Kidney capillary endothelial cell (primary cell): ENCODE results near the gene PGAP6.
"Not testable (repeated sequence)": the region's sequence is repeated elsewhere in the genome, so short reads cannot be mapped to it uniquely, and the experiment has no call there.

Source experiments
- DNase-seq: peaks from one replicate; pipeline ENCODE4 v3.0.0-alpha.2; 2018; ENCODE audit warnings: low spot score

The PGAP6 gene

DNA sequence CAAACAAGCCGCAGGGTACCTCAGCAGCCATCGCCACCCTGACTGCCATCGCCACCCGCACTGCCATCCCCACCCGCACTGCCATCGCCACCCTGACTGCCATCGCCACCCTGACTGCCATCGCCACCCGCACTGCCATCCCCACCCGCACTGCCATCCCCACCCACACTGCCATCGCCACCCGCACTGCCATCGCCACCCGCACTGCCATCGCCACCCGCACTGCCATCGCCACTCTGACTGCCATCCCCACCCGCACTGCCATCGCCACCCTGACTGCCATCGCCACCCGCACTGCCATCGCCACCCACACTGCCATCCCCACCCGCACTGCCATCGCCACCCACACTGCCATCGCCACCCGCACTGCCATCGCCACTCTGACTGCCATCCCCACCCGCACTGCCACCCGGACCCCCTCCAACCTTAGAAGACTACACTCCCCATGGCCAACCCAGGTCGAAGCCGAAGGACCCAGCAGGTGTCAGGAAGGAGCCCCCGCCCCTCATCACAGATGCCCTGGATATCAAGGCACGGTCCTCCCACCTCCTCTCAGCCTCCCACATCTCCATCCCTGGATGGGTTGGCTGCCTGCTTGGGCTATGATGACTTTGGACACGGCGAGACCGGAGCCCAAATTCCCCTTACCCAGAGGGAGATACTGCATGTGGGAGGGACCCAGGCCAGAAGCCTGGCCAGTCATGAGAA lies 3.5 kb downstream of the PGAP6 start:
- DNase-seq = not testable (repeated sequence)

DNA sequence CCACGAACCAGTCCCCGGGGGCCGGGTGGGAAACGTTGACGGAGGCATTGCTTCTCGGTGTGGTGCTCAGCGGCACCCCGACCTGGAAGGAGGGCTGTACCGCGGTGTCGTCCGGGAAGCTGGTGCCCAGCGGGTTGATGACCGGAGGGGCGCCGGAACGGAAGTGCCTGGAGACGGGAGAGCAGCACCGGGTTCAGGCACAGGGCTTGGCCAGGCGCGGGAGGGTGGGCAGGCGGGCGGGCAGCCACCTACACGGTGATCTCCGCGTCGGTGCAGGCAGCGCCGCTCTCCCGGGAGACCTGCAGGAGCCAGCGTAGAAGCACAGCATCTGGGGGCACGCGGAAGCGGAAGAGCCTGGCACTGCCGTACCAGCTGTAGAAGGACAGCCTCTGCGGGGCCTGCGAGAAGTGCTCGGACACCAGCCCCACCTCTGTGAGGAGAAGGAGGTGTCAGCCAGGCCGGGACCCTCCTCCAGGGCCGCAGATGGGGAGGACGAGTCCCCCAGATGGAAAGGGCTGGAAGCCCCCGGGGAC lies 4.3 kb downstream of the PGAP6 start:
- DNase-seq = no peak

DNA sequence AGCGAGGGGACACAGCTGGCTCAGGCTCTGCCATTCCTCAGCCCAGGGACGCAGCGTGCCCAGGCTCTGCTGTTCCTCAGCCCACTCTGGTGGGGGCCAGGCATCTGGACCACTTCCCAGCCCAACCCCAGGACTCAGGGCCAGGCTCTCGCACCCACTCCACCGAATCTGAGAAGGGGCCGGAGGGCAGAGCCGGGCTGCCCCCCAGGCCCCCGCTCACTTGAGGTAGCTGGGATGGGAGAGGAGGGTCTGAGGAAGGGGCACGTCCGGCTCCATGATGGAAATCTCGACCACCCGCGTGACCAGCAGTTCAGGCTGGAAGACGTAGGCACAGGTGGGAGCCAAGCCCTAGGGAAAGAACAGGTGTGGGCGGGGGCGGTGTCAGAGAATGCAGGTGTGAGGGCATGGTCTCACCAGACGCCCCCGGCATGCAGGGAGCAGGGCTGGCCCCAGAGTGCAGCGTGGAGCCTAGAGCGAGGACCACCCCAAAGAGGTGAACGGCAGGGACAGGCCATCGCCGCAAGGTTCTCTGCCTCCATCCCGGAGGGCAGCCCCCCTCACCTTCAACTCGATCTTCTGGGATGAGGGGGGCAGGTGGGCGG lies 4.9 kb downstream of the PGAP6 start:
- DNase-seq = no peak

DNA sequence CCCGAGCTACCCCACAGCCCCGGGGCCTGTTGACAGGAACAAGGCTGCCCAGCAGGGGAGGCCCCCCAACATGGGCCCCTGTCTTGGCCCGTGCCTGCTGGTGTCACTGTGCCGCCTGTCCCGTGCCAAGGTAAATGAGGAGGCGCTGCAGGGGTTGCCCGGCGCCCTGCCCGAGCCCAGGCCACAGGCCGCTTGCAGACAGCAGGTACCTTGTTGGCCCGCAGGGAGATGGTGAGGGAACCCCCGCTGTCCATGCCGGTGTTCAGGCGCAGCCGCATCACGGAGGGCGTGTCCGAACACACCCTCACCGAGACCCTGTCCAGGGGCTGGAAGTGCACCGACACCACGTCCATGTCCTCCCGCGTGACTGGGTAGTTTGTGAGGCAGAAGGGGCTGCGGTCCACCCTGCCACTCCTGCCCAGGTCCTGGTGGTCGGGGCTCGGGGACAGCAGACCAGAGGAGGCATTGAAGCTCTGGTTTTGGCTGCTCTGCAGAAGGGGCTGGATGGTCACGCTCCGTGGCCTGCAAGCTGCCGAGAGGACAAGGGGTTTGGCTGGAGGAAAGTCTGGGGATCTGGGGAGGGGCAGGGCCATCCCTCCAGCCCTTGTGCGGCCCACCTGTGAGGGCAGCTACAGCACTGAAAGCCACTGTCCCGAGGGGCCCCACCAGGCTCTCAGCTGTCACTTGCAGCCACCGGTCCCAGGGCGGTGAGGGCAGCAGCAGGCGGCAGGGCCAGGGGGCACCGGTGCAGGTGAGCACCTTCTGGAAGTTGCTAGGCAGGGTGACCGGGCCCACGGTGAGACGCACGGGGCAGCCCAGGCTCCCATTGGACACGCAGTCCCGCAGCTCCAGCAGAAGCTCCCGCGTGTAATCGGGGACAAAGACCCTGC lies 5.6 kb downstream of the PGAP6 start:
- no peak for DNase-seq

DNA sequence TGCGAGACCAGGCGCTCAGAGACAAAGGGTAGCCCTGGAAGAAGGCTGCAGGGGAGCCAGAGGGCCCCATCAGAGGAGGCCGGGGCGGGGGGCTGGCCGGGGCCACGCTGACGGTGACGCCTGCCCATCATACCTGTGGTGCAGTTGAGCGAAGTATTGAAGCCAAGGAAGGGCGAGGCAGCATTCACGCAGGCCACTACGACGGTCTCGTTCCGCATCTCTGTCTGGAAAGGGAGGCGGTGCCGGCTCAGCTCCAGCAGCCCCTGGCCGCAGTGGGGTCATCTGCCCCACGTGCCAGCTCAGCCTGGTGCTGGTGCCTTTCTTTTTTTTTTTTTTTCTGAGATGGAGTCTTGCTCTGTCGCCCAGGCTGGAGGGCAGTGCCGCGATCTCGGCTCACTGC lies 6.6 kb downstream of the PGAP6 start:
- DNase-seq = no peak

DNA sequence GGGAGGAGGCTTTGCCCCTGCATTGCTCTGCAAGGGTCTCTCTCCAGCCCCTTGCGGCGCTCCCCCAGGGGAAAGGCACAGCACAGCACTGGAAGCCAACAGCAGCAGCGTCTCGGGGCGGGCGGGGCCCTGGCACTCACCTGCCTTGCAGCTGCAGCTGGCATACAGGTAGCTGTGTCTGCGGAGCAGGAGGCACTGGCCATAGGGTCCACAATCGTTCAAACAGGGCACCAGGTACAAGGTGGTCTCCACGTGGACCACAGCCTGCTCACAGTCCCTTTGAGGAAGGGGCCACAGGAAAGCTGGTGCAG lies 7.2 kb downstream of the PGAP6 start:
- no peak for DNase-seq

DNA sequence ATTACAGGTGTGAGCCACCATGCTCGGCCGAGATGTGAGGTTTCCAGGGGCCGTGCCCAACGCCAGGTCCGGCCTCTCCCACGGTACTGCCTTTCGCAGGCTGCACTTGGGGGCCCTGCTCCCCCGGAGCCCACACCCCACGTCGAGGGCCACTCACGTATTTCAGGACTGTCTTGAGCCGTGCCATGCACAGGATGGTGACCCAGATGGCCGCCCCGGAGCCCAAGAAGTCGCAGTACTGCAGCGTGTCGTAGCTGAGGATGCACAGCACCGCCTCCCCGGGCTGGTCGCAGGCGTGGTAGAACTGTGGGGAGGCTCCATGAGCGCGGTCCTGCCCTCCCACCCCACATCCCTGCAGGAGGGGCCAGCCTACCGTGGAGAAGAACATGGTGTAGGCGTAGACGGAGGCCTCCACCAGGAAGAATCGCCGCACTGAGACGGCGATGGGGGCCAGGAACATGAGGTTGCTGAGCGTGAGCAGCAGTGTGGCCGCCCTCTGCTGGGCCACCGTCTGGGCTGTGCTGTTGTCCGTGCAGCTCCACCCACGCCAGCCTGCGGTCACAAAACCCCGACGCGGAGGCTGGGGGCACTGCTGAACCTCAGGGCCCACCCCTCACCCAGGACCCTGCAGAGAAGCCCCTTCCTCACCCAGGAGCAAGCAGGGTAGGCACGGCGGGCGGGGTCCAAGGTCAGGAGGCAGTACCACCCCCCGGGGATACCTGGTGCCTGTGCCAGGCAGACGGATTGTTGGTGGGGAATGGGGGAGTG lies 7.7 kb downstream of the PGAP6 start:
- no peak for DNase-seq

DNA sequence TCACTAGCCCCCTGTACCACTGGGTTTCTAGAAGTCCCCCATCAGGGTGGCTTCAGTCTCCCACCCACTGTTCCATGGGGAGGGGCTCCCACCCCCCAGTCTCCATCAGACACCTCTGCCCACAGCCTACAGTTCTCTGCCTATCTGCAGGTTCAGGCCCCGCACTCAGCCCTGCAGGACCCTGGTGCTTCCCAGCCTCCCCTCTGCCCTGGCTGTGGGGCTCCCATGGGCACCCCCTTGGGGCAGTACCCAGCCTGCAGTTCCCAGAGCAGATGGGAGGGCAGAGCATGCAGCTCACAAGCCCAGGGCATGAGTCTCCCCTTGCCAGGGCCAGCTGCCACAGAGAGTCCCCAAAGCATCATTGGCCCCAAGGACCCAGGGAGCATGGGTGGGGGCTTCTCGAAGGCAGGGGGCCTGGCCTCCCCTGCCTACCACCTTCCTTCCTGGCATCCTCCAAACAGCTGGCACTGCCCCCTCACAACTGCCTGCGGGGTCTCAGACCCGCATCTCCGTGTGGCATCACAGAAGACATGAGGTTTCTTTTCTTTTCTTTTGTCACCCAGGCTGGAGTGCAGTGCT lies 8.7 kb downstream of the PGAP6 start:
- no peak for DNase-seq

DNA sequence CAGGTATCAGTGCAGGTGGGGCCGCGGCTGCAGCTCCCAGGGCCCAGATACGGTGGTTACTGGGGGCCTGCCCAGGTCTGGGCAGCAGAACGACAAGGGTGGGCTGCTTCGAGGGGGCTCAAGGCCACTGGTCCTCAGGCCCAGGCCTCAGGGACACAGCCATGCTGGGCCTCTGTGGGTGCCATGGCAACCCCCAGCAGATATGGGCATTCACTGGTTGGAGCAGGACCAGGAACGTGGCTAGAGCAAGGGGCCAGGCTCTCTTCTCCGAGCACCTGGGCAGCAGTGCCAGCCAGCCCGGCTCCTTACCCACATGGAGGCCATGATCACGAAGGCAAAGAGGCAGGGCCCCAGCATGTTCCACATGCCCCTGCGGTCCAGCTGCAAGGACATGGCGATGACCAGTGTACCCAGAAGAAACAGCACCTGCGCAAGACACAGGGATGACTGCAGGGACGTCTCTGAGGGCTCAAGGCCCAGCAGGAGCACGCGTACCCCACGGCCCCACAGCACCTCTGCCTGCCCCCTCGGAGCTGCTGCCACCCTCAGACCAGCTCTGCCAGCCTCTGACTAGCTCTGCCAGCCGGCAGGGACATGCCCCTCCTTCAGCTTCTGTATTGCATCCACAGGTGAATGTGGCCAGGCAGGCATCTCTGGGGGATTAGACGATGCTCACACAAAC lies 9.3 kb downstream of the PGAP6 start:
- no peak for DNase-seq

DNA sequence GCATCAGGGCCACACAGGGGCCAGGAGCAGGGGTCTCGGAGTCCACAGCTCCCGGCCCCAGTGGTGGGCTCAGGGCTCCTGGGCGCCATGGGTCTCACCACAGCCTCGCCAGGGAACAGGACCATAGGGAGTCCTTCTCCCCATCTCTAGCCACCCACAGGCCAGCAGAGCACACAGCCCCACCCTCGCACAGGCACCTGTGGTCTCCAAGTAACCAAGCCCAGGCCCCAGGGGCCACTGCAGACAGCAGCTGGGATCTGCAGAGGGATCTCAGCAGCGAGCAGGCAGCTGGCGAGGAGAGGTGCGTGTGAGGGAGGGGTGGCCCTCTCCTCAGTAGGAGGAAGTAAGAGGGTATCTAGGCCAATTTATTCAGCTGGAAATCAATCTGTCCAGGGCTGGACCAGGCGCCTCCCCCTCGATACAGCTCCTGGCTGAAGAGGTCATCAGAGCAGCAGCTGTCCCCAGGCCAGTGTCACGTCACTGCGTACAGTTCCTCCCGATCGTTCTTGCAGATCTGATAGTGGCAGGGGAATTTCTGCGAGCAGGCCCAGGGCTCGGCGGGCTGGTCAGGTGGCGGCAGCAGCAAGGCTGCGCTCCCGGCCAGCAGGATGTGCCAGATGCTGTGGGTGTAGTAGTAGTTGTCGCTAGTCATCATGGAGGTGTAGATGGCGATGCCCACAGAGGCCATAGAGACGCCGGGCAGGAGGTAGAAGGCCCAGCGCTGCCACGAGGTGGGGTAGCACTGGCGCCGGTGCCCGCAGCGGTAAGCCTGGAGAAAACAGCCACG lies 10.1 kb downstream of the PGAP6 start:
- no peak for DNase-seq

DNA sequence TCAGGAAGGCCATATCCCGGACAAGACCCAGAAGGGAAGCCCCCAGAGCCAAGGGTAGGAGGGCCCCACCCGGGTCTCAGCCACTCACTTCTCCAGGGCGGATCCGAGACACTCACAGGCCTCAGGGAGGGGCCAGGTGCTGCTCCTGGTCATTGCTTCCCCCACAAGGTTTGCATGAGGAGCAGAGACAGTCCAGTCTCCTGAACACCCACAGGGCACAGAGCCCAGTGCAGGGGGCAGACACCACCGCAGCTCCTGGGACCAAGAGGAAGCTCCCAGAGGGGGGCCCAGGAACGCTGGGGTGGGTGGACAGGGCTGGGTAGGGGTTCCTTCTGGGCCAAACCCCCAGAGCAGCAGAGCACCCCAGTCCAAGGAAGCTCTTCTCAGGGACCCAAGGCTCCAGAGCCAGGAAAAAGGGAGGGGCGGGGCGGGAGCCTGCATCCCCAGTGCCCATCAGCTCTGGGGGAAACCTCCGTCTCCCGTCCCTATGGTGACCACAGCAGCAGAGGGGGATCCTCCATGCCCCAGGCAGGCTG lies 10.7 kb downstream of the PGAP6 start:
- DNase-seq = no peak

DNA sequence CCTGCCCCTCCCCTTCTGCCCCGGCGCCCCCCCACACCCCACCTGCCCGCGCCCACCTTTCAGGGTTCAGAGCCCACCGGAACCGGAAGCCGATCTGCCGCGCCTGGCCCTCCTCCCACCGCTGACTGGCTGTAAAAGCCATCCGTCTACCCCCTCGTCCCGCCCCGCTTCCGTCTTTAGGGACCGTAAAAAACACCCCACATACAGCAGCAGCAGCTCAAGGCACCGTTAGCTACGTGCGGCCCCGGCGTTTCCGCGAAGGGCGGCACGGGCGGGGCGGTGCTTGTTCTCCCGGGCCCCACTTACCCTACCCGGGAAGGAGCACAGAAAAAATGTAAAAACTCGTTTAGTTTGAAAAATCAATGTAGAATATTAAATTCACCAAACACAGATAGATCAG lies 11.3 kb downstream of the PGAP6 start, which contains the start of gene MRPL28:
Gene MRPL28 (minus strand): TSS at position 96 of the 400 bp plus-strand sequence. CDS start 320 bp downstream, outside the sequence.
- peak; percentile 89 for DNase-seq

DNA sequence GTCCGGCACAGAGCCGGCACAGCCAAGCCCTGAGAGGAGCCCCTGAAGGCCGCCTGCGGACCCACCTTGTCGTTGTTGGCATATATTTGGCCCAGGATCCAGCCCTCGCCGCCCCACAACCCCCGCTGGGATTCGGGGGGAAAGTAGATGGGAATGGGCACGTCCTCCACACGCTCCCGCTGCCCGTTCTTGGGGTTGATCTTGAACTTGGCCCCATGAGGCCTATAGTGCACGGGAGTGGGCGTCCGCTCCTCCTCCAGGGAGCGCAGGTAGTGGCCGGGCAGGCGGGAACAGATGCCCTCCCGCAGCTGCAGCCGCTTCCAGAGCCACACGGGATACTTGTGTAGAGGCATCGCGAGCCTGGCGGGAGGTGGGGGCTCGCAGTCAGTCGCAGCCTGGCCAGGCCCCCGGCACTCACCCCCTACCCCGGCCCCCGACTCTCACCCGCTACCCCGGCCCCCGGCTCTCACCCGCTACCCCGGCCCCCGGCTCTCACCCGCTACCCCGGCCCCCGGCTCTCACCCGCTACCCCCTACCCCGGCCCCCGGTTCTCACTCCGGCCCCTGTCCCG lies 11.8 kb downstream of the PGAP6 start:
- no peak for DNase-seq

DNA sequence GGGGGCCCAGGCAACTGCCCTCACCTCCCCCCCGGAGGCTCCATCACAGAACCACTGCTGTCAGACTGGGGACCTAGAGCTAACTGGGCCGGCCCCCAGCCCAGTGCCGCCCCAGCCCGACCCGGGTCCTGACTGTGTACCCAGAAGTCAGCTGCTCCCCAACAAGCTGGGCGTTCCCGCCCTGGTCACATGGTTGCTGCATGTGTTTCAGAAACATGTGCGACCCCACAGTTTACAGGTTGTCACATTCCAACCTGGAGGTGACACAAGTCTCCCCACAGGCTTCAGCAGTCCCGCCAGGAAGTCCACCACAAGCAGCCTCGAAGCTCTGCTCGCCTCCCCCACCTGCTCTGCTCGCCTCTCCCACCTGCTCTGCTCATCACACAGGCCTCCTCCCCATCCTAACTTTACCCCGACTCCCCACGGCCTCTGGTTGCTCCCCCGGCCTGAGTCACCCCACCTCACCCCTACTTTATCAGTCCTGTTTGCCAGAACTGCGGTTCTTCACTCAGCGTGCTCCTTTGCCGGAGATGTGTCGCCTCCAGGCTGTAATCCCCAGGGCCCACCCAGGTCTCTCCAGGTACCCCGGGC lies 12.4 kb downstream of the PGAP6 start:
- no peak for DNase-seq

DNA sequence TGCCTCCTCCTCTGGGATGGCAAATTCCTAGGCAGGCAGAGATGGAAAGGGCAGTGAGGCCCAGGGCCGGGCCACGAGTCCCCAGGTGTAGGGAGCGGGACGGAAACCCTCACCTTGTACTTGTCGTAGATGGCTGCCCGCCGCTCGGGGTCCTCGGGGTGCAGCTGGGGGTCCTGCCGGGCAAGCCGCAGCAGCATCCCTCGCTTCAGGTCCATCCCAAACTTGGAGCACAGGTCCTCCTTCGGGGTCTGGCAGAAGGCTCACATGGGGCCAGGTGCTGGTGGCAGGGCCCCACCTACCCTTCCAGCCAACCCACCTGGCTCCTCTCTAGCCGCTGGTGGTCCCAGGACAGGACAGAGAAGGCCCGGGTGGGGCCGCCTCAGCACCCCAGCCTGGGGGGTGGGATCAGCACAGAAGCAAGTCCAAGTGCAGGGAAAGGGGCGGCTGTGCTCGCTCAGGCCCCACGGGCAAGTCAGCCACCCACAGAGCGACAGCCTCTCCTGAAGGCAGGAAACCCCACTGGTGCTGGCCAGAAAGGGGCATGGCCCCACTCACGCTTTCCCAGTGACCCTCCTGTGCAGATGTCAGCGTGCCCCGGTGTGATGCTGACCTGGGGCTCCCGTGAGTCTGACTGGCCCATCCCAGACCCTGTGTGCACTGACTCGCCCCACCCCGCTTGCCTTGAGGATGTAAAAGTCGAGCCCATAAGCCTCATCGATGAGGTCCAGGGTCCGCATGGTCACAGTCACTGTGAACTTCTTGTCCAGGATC lies 13.2 kb downstream of the PGAP6 start:
- no peak for DNase-seq

DNA sequence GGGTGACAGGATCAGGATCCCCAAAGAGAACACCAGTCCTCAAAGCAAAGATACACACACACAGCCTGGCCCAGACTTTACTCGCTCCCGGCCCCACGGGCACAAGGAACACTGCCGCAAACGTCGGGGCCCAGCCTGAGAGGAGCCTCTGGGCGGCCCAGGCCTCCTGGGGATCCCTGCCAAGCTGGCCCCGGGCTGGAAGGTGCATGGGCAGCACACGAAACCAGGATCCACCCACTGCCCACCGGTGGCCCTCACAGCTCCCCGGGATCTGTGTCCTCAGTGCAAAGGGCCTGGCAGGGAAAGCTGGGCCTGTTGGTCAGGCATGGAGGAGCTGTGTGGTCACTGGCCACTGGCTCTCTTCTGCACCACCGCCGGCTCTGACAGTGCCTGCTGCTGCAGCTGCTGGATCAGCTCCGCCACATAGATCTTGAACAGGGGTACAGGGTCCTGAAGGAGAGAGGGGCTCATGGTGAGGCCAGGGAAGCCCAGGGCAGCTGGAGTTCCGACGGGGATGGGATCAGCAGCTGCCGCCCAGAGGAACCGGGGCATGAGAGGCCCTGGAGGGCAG lies 14.4 kb downstream of the PGAP6 start:
- DNase-seq = no peak

DNA sequence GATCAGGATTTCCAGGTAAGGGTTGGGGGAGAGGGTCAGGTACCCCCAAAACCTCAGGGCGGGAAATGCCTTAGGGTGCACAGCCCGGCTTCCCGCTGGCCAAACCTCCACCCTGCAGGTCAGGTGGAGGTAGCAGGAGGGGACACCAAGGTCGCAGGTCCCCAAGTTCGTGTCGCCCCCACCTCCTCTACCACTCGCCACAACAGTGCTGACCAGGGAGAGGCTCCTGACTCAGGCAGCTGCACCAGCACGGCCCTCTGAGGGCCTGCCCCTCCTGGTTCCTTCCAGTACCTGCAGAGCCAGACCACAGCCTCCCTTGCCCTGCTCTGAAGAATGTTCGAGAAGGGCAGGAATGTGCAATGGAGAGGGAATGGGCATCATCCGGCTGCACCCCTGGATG lies 15.3 kb downstream of the PGAP6 start:
- no peak for DNase-seq
